GM12865 (cell line): ENCODE data around the gene DNAH3.
"Not testable (repeated sequence)": the region's sequence is repeated elsewhere in the genome, so short reads cannot be mapped to it uniquely, and the experiment has no call there.

Experiments used
- DNase-seq: peaks from one replicate; pipeline ENCODE4 v3.0.0; 2010; ENCODE audit warnings: low read depth
- H3K4me3 ChIP-seq: 2 replicates; pipeline ENCODE4 v1.5.1; 2011; ENCODE audit warnings: mild to moderate bottlenecking, low read depth, low read length, control low read depth
- CTCF ChIP-seq: IDR thresholded peaks from 2 replicates; pipeline ENCODE4 v1.5.1; 2011; ENCODE audit warnings: low read length, control low read depth, low read depth, inconsistent platforms; ENCODE audit not compliant: insufficient read depth; ENCODE audit errors: missing control alignments

DNAH3 gene

GRCh38 chr16:21160276-21160675 is 9.6 kb upstream of the DNAH3 start:
- no peak overlapping the region for H3K4me3 ChIP-seq
- DNase-seq: no peak
- no peak for TF ChIP-seq CTCF

- DNase-seq: peak; percentile 28
- peak overlapping the region; percentile 67 for H3K4me3 ChIP-seq
- no peak for TF ChIP-seq CTCF
Measured at GRCh38 chr16:21159281-21159951, 8.8 kb upstream of the DNAH3 start.

- no peak for TF ChIP-seq CTCF
- DNase-seq: peak; percentile 80
- peak within 1 kb of the TSS; percentile 67 for H3K4me3 ChIP-seq
Measured at GRCh38 chr16:21158208-21159110, 7.8 kb upstream of the DNAH3 start, which contains the start of gene LDAF1. Gene LDAF1 (plus strand): TSS chr16:21158674. CDS start chr16:21161183, 2,509 bp downstream.

GRCh38 chr16:21157632-21158031 is 7.0 kb upstream of the DNAH3 start:
- no peak for TF ChIP-seq CTCF
- no peak for DNase-seq
- no peak overlapping the region for H3K4me3 ChIP-seq

- peak; percentile 55 for TF ChIP-seq CTCF
- H3K4me3 ChIP-seq: no peak overlapping the region
- peak; percentile 39 for DNase-seq
Measured at GRCh38 chr16:21156767-21157467, 6.3 kb upstream of the DNAH3 start.

GRCh38 chr16:21156011-21156410 is 5.4 kb upstream of the DNAH3 start:
- not testable (repeated sequence) for H3K4me3 ChIP-seq, DNase-seq

- DNase-seq, H3K4me3 ChIP-seq: not testable (repeated sequence)
Measured at GRCh38 chr16:21153124-21153729, 2.6 kb upstream of the DNAH3 start.

GRCh38 chr16:21152160-21153030 is 1.7 kb upstream of the DNAH3 start:
- not testable (repeated sequence) for DNase-seq, H3K4me3 ChIP-seq
